GM23338 (cell line): ENCODE measurements around the gene TMEM269. TPM values are rescaled to one million over a fixed set of nuclear protein-coding genes. Genes with fewer than 3 reads are reported as not detected.

ENCODE experiments used
- ATAC-seq: fragments of 200-7000 bp; cut with Tn5 transposase; 3 replicates; pipeline ENCODE4 v1.9.1; 2020
- DNase-seq: peaks from one replicate; pipeline ENCODE4 v3.0.0-alpha.2; 2015; ENCODE audit warnings: low spot score
- H2AFZ ChIP-seq: fragments of 200-600 bp; sonication (generic); 2 replicates; pipeline ENCODE4 v1.8.0; 2016; ENCODE audit warnings: antibody characterized with exemption, mild to moderate bottlenecking, moderate library complexity
- H3F3A ChIP-seq: fragments of 200-600 bp; sonication (generic); replicated peaks from 2 replicates; pipeline ENCODE4 v1.8.0; 2017; ENCODE audit warnings: antibody characterized with exemption, mixed run types, low read depth
- H3K27ac ChIP-seq: fragments of 200-600 bp; sonication (generic); 2 replicates; pipeline ENCODE4 v1.6.1; 2016; ENCODE audit warnings: low read depth
- H3K27me3 ChIP-seq: fragments of 200-600 bp; sonication (generic); 2 replicates; pipeline ENCODE4 v1.8.0; 2016; ENCODE audit warnings: mild to moderate bottlenecking, mixed run types, moderate library complexity; ENCODE audit not compliant: insufficient read depth
- H3K36me3 ChIP-seq: fragments of 200-600 bp; sonication (generic); 2 replicates; pipeline ENCODE4 v1.8.0; 2016; ENCODE audit warnings: mild to moderate bottlenecking; ENCODE audit not compliant: insufficient read depth
- H3K4me1 ChIP-seq: fragments of 200-600 bp; sonication (generic); 2 replicates; pipeline ENCODE4 v1.8.0; 2016; ENCODE audit warnings: mild to moderate bottlenecking, moderate library complexity; ENCODE audit not compliant: insufficient read depth
- H3K4me2 ChIP-seq: fragments of 200-600 bp; sonication (generic); 2 replicates; pipeline ENCODE4 v1.7.1; 2017; ENCODE audit warnings: mixed run types
- H3K4me3 ChIP-seq: fragments of 200-600 bp; sonication (generic); 2 replicates; pipeline ENCODE4 v1.6.1; 2016; ENCODE audit warnings: mixed run types
- H3K79me2 ChIP-seq: fragments of 200-600 bp; sonication (generic); replicated peaks from 2 replicates; pipeline ENCODE4 v1.8.0; 2017; ENCODE audit warnings: mild to moderate bottlenecking; ENCODE audit not compliant: insufficient read depth
- H3K9me2 ChIP-seq: fragments of 200-600 bp; sonication (generic); 2 replicates; pipeline ENCODE4 v1.8.0; 2017; ENCODE audit not compliant: insufficient read depth
- H4K20me1 ChIP-seq: fragments of 200-600 bp; sonication (generic); replicated peaks from 2 replicates; pipeline ENCODE4 v1.8.0; 2017; ENCODE audit warnings: mild to moderate bottlenecking; ENCODE audit not compliant: insufficient read depth
- H3K27ac Mint-ChIP-seq: 2 replicates; pipeline ENCODE4 v1.8.0; 2020; ENCODE audit warnings: inconsistent platforms, mild to moderate bottlenecking, moderate library complexity, mixed read lengths
- H3K27me3 Mint-ChIP-seq: 3 replicates; pipeline ENCODE4 v1.8.0; 2022; ENCODE audit warnings: low read depth, mild to moderate bottlenecking, moderate library complexity, mixed read lengths, inconsistent platforms; ENCODE audit not compliant: insufficient read depth, poor library complexity
- H3K36me3 Mint-ChIP-seq: 3 replicates; pipeline ENCODE4 v1.8.0; 2021; ENCODE audit warnings: low read depth, mild to moderate bottlenecking, inconsistent platforms, moderate library complexity, mixed read lengths
- H3K4me1 Mint-ChIP-seq: 3 replicates; pipeline ENCODE4 v1.8.0; 2020; ENCODE audit warnings: mild to moderate bottlenecking, inconsistent platforms, mixed read lengths
- H3K4me3 Mint-ChIP-seq: 3 replicates; pipeline ENCODE4 v1.8.0; 2021; ENCODE audit warnings: moderate library complexity, mild to moderate bottlenecking, inconsistent platforms, mixed read lengths
- H3K9me3 Mint-ChIP-seq: 3 replicates; pipeline ENCODE4 v1.8.0; 2020; ENCODE audit warnings: moderate library complexity, mild to moderate bottlenecking, inconsistent platforms, mixed read lengths
- CTCF ChIP-seq, 2 experiments: fragments of 200-600 bp in 1 of 2; sonication (generic) in 1 of 2; conservative IDR thresholded peaks; 2 replicates each; pipeline versions ENCODE4 v1.5.1 to v1.6.1; 2016 to 2017; ENCODE audit warnings: antibody characterized with exemption in 2 of 2, low read depth in 2 of 2, mild to moderate bottlenecking in 2 of 2, moderate library complexity in 1 of 2
- ETS1 ChIP-seq: IDR thresholded peaks from 2 replicates; pipeline ENCODE4 v1.6.1; 2016; ENCODE audit warnings: antibody characterized with exemption
- EZH2phosphoT487 ChIP-seq: fragments of 200-600 bp; sonication (generic); IDR thresholded peaks from one replicate; pipeline ENCODE4 v1.8.1; 2018; ENCODE audit warnings: antibody characterized with exemption; ENCODE audit not compliant: unreplicated experiment
- JUNB ChIP-seq: IDR thresholded peaks from one replicate; pipeline ENCODE4 v1.6.1; 2016; ENCODE audit warnings: antibody characterized with exemption; ENCODE audit not compliant: unreplicated experiment
- POLR2AphosphoS5 ChIP-seq: IDR thresholded peaks from 2 replicates; pipeline ENCODE4 v1.6.1; 2016; ENCODE audit warnings: antibody characterized with exemption, low read depth
- REST ChIP-seq: IDR thresholded peaks from one replicate; pipeline ENCODE4 v1.6.1; 2018; ENCODE audit warnings: antibody characterized with exemption; ENCODE audit not compliant: unreplicated experiment
- STAT1 ChIP-seq: IDR thresholded peaks from one replicate; pipeline ENCODE4 v1.6.1; 2016; ENCODE audit warnings: antibody characterized with exemption; ENCODE audit not compliant: unreplicated experiment
- ZNF114 ChIP-seq: fragments of 250-450 bp; sonication (Bioruptor Pico); IDR thresholded peaks from 2 replicates; pipeline ENCODE4 v1.5.0; 2020; ENCODE audit warnings: mild to moderate bottlenecking, moderate library complexity
- ZNF331 ChIP-seq: fragments of 250-450 bp; sonication (Bioruptor Pico); IDR thresholded peaks from 2 replicates; pipeline ENCODE4 v1.5.0; 2020; ENCODE audit warnings: low read depth, mild to moderate bottlenecking, moderate library complexity
- ZNF462 ChIP-seq: fragments of 250-450 bp; sonication (Bioruptor Pico); IDR thresholded peaks from 2 replicates; pipeline ENCODE4 v1.5.0; 2020; ENCODE audit warnings: mild to moderate bottlenecking, moderate library complexity
- polyA plus RNA-seq: library from polyadenylated mRNA; unstranded; fragments of >200 nt; fragmentation: Nextera tagmentation; extraction: Ambion mirVana; gene quantifications from 2 replicates; pipeline ENCODE4 v1.2.1, GENCODE V29; 2016
- total RNA-seq: library from RNA; depleted of rRNA; stranded (reverse); fragments of >200 nt; shearing (Covaris generic); gene quantifications from 2 replicates; pipeline ENCODE4 v1.2.3, GENCODE V29; 2014

The TMEM269 gene
- total and polyA plus RNA-seq, 2 experiments from 2014 or later: 0.31 to 0.45 TPM

- no peak for TF ChIP-seq EZH2phosphoT487
- TF ChIP-seq ETS1: no peak
These were observed 11.4 kb upstream of the TMEM269 start (continued) for GRCh38 chr1:42773420-42773819.

- no peak overlapping the region for H3K4me2 ChIP-seq
- ATAC-seq: no peak
- H3K36me3 ChIP-seq: peaks cover 18% of the 10 kb centered on the region
- TF ChIP-seq CTCF (conservative IDR thresholded peaks at IDR 0.05; ENCODE audit: low read depth in 2 of 2): no peak
- no peak for TF ChIP-seq ETS1
- no peak for TF ChIP-seq EZH2phosphoT487
- TF ChIP-seq POLR2AphosphoS5: no peak
- no peak for TF ChIP-seq ZNF331
- no peak for TF ChIP-seq REST
- TF ChIP-seq JUNB: no peak
- no peak for TF ChIP-seq STAT1
- no peak for TF ChIP-seq ZNF114 (CRISPR knock-in tag)
- no peak for TF ChIP-seq ZNF462 (CRISPR knock-in tag)
These were observed 9.8 kb upstream of the TMEM269 start for GRCh38 chr1:42774928-42775526.

More at GRCh38 chr1:42774928-42775526, 9.8 kb upstream of the TMEM269 start:
- H4K20me1 ChIP-seq: peaks cover 8% of the 10 kb centered on the region; the same call in 1 of the 2 replicates
- no peak overlapping the region for H3K27ac ChIP-seq
- Mint-ChIP-seq H3K4me1 (peaks cover 5% of the 10 kb centered on the region; the same call in 1 of the 3 replicates), H3K36me3 (peaks cover 48% of the 10 kb centered on the region), H3K4me3 (no peak overlapping the region), H3K27me3 (peaks cover 6% of the 10 kb centered on the region), H3K27ac (no peak overlapping the region), H3K9me3 (no peaks in the 10 kb centered on the region; the same call in 2 of the 3 replicates)
- H3K9me2 ChIP-seq: no peaks in the 10 kb centered on the region
- no peaks in the 10 kb centered on the region for H3K27me3 ChIP-seq
- peaks cover 13% of the 10 kb centered on the region for H3K4me1 ChIP-seq
- no peak for DNase-seq
- no peaks in the 10 kb centered on the region for H3F3A ChIP-seq
- H3K79me2 ChIP-seq: peaks cover 33% of the 10 kb centered on the region
- no peak overlapping the region for H2AFZ ChIP-seq
- H3K4me3 ChIP-seq: no peak overlapping the region
